SK-N-SH treated with all-trans-retinoic acid at 6 μM for 48 hours (cell line): ENCODE measurements around the gene KIF6.

ENCODE experiments used
- ATAC-seq: fragments of 200-7000 bp; cut with Tn5 transposase; 3 replicates; pipeline ENCODE4 v1.9.1; 2020; ENCODE audit warnings: mild to moderate bottlenecking, moderate library complexity
- ARNTL ChIP-seq: fragments of 450-650 bp; formaldehyde crosslinking; IDR thresholded peaks from 2 replicates; pipeline ENCODE4 v1.5.0; 2020; ENCODE audit warnings: low read depth, mild to moderate bottlenecking, moderate library complexity, borderline replicate concordance
- CREB5 ChIP-seq: fragments of 250-450 bp; sonication (Bioruptor Pico); IDR thresholded peaks from 2 replicates; pipeline ENCODE4 v1.5.1; 2020; ENCODE audit warnings: low read depth, mild to moderate bottlenecking, moderate library complexity
- CSDC2 ChIP-seq: fragments of 250-450 bp; sonication (Bioruptor Pico); IDR thresholded peaks from 2 replicates; pipeline ENCODE4 v1.5.0; 2020; ENCODE audit warnings: mild to moderate bottlenecking, moderate library complexity
- CSRNP3 ChIP-seq: fragments of 250-450 bp; sonication (Bioruptor Pico); IDR thresholded peaks from 2 replicates; pipeline ENCODE4 v1.5.1; 2021; ENCODE audit warnings: mild to moderate bottlenecking, moderate library complexity
- ESRRG ChIP-seq: fragments of 250-450 bp; sonication (Bioruptor Pico); IDR thresholded peaks from 2 replicates; pipeline ENCODE4 v1.6.1; 2021; ENCODE audit warnings: mild to moderate bottlenecking
- GLIS3 ChIP-seq: fragments of 250-450 bp; sonication (Bioruptor Pico); IDR thresholded peaks from 2 replicates; pipeline ENCODE4 v1.5.0; 2020; ENCODE audit warnings: mild to moderate bottlenecking, moderate library complexity
- ISL1 ChIP-seq: fragments of 250-450 bp; sonication (Bioruptor Pico); IDR thresholded peaks from 2 replicates; pipeline ENCODE4 v2.1.2; 2022; ENCODE audit warnings: mild to moderate bottlenecking, moderate library complexity
- OSR1 ChIP-seq: fragments of 250-450 bp; sonication (Bioruptor Pico); IDR thresholded peaks from 2 replicates; pipeline ENCODE4 v1.8.0; 2022; ENCODE audit warnings: moderate library complexity, mild to moderate bottlenecking, inconsistent platforms
- POU6F1 ChIP-seq: fragments of 250-450 bp; sonication (Bioruptor Pico); IDR thresholded peaks from 2 replicates; pipeline ENCODE4 v1.8.0; 2021; ENCODE audit warnings: low read depth, mild to moderate bottlenecking, moderate library complexity, borderline replicate concordance
- PPARA ChIP-seq: fragments of 250-450 bp; sonication (Bioruptor Pico); IDR thresholded peaks from 2 replicates; pipeline ENCODE4 v1.5.0; 2020; ENCODE audit warnings: mild to moderate bottlenecking, borderline replicate concordance
- SNAI2 ChIP-seq: fragments of 250-450 bp; sonication (Bioruptor Pico); IDR thresholded peaks from 2 replicates; pipeline ENCODE4 v1.5.0; 2020; ENCODE audit warnings: mild to moderate bottlenecking, moderate library complexity
- TCF4 ChIP-seq: fragments of 250-450 bp; sonication (Bioruptor Pico); IDR thresholded peaks from 2 replicates; pipeline ENCODE4 v1.8.0; 2021; ENCODE audit warnings: mild to moderate bottlenecking, moderate library complexity, borderline replicate concordance
- ZC3H10 ChIP-seq: fragments of 250-450 bp; sonication (Bioruptor Pico); IDR thresholded peaks from 2 replicates; pipeline ENCODE4 v1.5.1; 2021; ENCODE audit warnings: mild to moderate bottlenecking, moderate library complexity
- ZFP30 ChIP-seq: fragments of 450-650 bp; formaldehyde crosslinking; IDR thresholded peaks from 2 replicates; pipeline ENCODE4 v1.5.0; 2022; ENCODE audit warnings: mild to moderate bottlenecking, moderate library complexity
- ZNF565 ChIP-seq: fragments of 450-650 bp; formaldehyde crosslinking; conservative IDR thresholded peaks from 2 replicates; pipeline ENCODE4 v1.5.0; 2020; ENCODE audit warnings: low read depth, mild to moderate bottlenecking, moderate library complexity
- ZNF8 ChIP-seq: fragments of 450-650 bp; formaldehyde crosslinking; IDR thresholded peaks from 2 replicates; pipeline ENCODE4 v1.5.0; 2020; ENCODE audit warnings: mild to moderate bottlenecking, moderate library complexity
- TF ChIP-seq, protein P1 (sequence below): fragments of 250-450 bp; sonication (Bioruptor Pico); IDR thresholded peaks from 2 replicates; pipeline ENCODE4 v1.5.0; 2020; ENCODE audit warnings: mild to moderate bottlenecking, moderate library complexity

KIF6 gene

GRCh38 chr6:39335780-39336545 lies 389.2 kb downstream of the KIF6 start:
- TF ChIP-seq ZNF565 (no peak), SNAI2 (CRISPR knock-in tag) (no peak), ZNF8 (CRISPR knock-in tag) (no peak), CSDC2 (no peak), OSR1 (CRISPR knock-in tag) (no peak)
- no peak for ATAC-seq

- no peak for ATAC-seq
- no peak for TF ChIP-seq PPARA
- TF ChIP-seq TCF4 (CRISPR knock-in tag) = no peak
- TF ChIP-seq ESRRG (CRISPR knock-in tag) = no peak
- TF ChIP-seq ZFP30 (CRISPR knock-in tag) = no peak
- TF ChIP-seq, protein P1, sequence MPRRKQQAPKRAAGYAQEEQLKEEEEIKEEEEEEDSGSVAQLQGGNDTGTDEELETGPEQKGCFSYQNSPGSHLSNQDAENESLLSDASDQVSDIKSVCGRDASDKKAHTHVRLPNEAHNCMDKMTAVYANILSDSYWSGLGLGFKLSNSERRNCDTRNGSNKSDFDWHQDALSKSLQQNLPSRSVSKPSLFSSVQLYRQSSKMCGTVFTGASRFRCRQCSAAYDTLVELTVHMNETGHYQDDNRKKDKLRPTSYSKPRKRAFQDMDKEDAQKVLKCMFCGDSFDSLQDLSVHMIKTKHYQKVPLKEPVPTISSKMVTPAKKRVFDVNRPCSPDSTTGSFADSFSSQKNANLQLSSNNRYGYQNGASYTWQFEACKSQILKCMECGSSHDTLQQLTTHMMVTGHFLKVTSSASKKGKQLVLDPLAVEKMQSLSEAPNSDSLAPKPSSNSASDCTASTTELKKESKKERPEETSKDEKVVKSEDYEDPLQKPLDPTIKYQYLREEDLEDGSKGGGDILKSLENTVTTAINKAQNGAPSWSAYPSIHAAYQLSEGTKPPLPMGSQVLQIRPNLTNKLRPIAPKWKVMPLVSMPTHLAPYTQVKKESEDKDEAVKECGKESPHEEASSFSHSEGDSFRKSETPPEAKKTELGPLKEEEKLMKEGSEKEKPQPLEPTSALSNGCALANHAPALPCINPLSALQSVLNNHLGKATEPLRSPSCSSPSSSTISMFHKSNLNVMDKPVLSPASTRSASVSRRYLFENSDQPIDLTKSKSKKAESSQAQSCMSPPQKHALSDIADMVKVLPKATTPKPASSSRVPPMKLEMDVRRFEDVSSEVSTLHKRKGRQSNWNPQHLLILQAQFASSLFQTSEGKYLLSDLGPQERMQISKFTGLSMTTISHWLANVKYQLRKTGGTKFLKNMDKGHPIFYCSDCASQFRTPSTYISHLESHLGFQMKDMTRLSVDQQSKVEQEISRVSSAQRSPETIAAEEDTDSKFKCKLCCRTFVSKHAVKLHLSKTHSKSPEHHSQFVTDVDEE (CRISPR knock-in tag) = no peak
- TF ChIP-seq CSRNP3 (CRISPR knock-in tag) = no peak
- no peak for TF ChIP-seq POU6F1
Measured at GRCh38 chr6:39333644-39334438, 391.4 kb downstream of the KIF6 start.

DNA sequence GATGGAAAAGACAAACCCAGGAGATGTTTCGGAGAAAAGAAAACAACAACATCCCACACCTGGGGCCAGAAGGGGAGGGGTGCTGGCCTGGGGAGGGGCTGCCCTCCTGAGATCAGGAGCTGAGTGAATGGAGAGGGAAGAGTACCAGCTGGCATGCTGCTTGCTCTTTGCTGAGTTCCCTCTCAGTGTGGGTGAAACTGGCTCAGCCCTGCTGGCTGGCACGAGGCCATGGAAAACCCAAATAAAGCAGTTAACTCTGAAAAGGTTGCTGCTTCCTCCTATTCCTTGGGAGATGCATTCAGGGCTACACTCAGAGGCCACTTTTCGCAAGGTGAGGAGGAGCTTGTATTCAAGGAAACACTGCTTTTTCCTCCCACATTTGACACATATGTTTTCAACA lies 394.7 kb downstream of the KIF6 start:
- ATAC-seq = no peak
- TF ChIP-seq POU6F1 (no peak), CREB5 (CRISPR knock-in tag) (no peak), GLIS3 (no peak), ZFP30 (CRISPR knock-in tag) (no peak), ISL1 (CRISPR knock-in tag) (no peak), ZC3H10 (CRISPR knock-in tag) (no peak), OSR1 (CRISPR knock-in tag) (no peak), ZNF8 (CRISPR knock-in tag) (no peak), ARNTL (CRISPR knock-in tag) (no peak), CSRNP3 (CRISPR knock-in tag) (no peak)
- TF ChIP-seq, protein P1 (CRISPR knock-in tag) = no peak
- TF ChIP-seq, all 23 proteins: peak for 0
